ENCODE results near the gene MAPKBP1.

- TF ChIP-seq PATZ1 (tag by site-specific recombination; IDR thresholded peaks at IDR 0.05) (0 out of 2 replicates have a peak, but pooled peaks have one; percentile 3), CTCF (tag by site-specific recombination; IDR thresholded peaks at IDR 0.05) (no peak), PBX3 (CRISPR knock-in tag; IDR thresholded peaks at IDR 0.05) (no peak), PRDM2 (tag by site-specific recombination; IDR thresholded peaks at IDR 0.05; ENCODE audit: borderline replicate concordance) (no peak), ZNF623 (tag by site-specific recombination; IDR thresholded peaks at IDR 0.05) (no peak), ZNF341 (tag by site-specific recombination; IDR thresholded peaks at IDR 0.05; ENCODE audit: low read depth) (peak; percentile 32; the same call in 1 of the 2 replicates), ZFP37 (tag by site-specific recombination; IDR thresholded peaks at IDR 0.05) (no peak), HOXD13 (CRISPR knock-in tag; IDR thresholded peaks at IDR 0.05; ENCODE audit: borderline replicate concordance) (no peak)
Observed at GRCh38 chr15:41827880-41828806, 53.9 kb downstream of the MAPKBP1 start, which contains the start of gene JMJD7.
